Limb (tissue), 2 donors: ENCODE measurements around the gene SCP2D1.
"Not testable (repeated sequence)": the region's sequence is repeated elsewhere in the genome, so short reads cannot be mapped to it uniquely, and the experiment has no call there.

ENCODE experiments used
- DNase-seq, 2 donors: peaks; one replicate each; pipeline ENCODE4 v3.0.0-alpha.2; 2016; ENCODE audit errors: extremely low spot score in 2 of 2

Gene SCP2D1

DNA sequence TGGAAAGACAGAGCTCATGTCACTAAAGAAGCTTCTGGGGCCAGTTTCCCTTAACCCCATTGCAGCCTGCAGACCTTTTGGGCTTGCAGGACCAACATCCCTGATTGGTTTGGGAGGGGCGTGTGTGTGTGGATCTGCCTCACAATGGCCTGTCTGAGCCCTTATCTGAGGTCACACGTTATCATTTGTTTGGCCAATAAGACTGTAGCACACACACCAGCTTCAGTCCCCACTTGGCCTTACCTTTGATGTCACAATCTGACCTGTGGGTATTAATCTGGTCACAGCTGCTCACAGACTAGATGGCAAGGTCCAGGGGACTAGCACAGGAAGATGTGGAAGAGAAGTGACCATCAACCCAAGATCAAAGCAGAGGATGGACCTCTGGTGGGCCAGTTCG, at the start of gene SCP2D1:
SCP2D1 (plus strand) TSS at position 301 of the 400 bp plus-strand sequence; CDS start at position 334, 33 bp downstream.
- no peak for DNase-seq

DNA sequence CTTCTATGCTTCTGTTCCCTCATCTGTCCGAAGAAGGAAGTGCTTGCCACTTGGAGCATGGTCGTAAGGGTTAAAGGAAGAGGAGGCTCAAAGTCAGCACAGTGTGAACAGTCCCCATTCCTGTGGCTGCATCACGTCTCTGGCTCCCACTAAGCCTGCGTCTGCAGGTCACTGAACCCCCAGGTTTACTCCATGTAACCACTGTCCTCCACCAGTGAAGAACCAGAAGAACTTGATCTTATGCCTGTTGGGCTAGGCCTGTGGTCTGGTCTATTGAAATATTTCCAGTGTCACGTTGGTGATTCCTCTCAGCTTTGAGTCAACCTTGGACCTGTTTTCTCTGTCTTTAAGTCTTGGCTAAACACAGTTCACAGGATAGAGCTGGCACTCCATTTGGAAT, 45.9 kb upstream of the SCP2D1 start:
- no peak for DNase-seq

DNA sequence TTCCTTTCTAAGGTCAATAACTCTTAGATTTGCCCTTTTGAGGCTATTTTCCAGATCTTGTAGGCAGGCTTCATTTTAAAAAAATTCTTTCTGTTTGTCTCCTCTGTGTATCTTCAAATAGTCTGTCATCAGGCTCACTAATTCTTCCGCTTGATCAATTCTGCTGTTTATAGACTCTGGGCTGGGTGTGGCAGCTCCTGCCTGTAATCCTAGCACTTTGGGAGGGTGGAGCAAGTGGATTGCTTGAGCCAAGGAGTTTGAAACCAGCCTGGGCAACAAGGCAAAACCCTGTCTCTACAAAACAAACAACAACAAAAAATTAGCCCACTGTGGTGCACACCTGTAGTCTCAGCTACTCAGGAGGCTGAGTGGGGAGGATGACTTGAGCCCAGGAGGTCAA, 40.0 kb upstream of the SCP2D1 start:
- DNase-seq, result no peak

DNA sequence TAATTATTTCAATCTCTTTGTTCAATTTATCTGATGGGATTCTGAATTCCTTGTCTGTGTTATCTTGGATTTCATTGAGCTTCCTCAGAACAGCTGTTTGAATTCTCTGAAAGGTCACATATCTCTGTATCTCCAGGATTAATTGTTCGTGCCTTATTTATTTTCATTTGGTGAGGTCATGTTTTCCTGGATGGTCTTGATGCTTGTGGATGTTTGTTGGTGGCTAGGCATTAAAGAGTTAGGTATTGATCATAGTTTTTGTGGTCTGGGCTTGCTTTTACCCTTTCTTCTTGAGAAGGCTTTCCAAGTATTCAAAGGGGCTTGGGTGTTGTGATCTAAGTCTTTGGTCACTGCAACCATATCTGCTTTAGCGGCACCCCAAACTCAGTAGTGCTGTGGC, 39.4 kb upstream of the SCP2D1 start:
- DNase-seq, result no peak

DNA sequence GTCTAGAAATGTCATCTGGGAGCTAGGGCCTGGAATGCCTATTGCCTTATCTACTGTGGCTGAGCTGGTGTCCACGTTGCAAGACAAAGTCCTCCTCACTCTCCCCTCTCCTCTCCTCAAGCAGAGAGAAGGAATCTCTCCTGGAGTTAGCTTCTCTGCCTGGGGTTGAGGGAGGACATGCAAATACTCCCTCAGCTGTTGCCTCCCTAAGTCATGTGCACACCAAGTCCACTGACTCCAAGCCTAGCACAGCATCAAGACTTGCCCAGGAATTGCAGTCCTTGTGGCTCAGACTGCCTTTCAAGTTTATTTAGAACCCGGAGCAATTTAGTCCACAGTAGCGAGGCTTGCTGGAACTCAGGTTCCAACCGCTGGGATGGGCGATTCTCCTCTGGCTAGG, 38.0 kb upstream of the SCP2D1 start:
- DNase-seq, result no peak

DNA sequence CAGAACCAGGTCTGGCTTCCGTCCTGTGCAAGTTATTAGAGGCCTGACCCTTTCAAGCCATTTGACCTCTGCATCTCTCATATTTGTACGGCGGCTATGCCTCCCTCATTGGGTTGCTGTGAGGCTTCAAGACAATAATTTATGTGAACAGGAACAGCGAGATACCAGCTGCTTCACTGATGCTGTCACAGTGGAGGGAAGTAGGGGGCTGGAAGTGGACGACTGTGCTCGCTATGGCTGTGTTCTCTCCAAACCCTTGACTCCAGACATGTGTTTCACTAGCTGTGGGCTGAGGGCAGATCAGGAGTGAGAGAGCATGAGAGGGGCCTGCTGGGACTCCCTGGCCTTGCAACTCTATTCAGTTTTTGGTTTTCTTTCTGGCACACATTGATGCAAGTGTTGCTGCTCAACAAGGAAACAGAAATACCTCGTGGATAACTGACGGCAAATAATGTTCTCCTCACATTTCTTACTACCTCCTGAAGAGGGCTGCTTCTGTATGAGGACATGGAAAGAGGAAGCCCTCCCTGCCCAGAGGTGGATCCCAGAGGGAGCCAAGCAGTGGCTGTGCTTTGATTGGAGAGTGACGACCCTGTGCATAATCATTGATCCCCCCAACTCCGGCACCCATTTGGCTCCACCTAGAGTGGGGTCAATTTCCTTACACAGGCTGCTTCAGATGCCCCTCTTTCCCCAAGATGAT, 34.7 kb upstream of the SCP2D1 start:
- no peak for DNase-seq

DNA sequence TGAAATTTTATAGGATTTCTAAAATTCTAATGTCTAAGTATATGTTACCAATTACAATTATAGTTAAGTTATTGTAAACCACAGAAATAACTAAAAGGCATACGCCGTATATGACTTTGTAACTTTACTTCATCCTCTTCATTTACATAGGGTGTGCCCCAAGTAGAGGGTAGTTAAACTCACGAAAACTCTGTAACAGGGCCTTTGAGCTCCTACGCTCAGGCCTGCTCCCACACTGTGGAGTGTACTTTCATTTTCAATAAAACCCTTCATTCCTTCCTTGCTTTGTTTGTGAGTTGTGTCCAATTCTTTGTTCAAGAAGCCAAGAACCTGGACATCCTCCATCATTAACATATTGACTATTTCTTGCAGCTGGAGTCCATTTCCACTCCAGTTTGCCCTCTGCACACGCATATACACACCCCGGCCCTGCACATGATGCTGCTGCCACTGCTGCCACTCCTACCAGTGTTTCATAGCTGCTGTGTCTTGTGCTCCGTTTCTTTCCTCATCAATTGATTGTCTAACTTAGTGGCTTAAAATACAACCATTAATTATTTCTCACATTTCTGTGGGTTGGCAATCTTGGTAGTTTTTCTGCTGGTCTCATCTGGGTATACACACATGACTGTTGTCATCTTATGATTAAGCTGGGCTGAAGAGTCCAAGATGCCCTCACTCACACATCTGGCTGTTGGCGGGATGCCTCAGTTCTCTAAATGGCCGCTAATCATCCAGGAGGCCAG, 33.0 kb upstream of the SCP2D1 start:
- DNase-seq, result no peak

DNA sequence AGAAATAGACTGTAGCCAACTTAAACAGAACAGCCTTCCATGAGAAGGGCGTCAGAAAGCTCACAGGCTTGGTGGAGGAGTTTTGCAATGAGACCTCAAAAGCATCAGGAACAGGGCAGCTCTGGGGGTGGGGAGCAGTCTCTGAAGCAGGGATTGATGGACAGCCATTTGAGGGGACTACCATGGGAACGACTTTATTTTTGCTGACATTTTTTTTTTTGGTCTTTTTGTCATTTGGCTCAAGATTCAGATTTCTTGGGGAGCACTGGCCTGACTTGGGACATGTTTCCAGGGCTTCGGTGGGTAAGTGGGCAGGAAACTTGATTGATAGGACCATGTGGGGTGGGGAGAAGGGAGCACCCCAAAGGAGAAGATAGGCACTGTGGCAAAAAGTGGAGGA, 32.1 kb upstream of the SCP2D1 start:
- no peak for DNase-seq

DNA sequence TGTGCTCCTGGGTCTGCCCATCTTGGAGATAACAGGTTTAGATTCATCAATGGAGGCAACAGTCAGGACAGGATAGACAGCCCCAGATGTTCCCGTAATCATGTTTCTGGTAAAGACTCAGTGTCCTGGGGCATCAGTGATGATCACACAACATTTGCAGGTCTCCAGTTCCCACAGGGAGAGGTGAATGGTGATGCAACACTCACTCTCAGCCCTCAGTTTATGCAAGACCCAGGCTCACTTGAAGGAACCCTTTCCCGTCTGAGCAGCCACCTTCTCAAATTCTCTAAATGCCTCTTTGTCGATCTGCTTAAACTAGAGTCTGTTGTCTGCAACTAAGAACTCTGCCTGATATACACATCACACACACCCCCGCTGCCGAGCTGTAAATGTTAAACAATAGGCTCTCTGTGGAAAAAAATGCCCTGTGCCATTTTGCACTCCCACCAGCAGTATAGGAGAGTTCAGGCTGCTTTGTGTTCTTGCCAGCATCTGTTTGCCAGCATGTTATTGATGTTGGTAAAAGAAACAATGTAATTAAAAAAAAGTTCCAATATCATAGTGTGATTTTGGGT, 30.1 kb upstream of the SCP2D1 start:
- DNase-seq, result no peak

DNA sequence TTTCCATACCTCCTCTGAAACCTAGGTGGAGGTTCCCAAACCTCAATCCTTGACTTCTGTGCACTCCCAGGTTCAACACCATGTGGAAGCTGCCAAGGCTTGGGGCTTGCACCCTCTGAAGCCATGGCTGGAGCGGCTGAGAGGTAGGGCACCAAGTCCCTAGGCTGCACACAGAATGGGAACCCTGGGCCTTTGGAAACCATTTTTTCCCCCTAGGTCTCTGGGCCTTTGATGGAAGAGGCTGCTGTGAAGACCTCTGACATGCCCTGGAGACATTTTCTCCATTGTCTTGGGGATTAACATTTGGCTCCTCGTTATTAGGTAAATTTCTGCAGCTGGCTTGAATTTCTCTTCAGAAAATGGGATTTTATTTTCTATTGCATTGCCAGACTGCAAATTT, 26.5 kb upstream of the SCP2D1 start:
- not testable (repeated sequence) for DNase-seq

DNA sequence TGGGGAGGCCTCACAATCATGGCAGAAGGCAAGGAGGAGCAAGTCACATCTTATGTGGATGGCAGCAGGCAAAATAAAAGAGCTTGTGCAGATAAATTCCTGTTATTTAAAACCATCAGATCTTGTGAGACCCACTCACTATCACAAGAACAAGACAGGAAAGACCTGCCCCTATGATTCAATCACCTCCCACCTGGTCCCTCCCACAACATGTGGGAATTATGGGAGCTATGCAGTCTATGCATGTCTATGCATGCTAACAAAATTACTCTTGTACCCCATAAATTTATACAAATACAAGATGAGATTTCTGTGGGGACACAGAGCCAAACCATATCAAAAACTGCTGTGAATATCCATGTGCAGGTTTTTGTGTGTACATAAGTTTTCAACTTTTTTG, 25.6 kb upstream of the SCP2D1 start:
- DNase-seq, result no peak

DNA sequence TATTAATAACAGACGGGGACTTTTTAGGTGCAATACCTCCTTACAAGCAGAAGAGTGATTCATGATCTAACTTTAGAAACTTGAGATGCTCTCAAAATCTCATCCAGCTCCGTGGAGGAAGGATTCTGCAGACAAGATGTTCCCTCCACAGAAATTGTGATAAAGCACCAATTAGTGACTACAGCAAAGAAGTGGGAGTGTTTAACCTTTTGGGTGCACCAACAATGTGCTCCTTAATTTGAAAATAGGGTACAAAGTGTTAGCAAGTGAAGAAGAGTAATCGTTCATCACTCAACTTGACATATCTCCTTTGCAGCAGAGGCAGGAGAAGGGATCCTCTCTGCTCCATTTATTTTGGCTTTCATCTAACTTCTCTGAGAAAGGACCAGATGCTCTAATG, 22.8 kb upstream of the SCP2D1 start:
- DNase-seq, result no peak

DNA sequence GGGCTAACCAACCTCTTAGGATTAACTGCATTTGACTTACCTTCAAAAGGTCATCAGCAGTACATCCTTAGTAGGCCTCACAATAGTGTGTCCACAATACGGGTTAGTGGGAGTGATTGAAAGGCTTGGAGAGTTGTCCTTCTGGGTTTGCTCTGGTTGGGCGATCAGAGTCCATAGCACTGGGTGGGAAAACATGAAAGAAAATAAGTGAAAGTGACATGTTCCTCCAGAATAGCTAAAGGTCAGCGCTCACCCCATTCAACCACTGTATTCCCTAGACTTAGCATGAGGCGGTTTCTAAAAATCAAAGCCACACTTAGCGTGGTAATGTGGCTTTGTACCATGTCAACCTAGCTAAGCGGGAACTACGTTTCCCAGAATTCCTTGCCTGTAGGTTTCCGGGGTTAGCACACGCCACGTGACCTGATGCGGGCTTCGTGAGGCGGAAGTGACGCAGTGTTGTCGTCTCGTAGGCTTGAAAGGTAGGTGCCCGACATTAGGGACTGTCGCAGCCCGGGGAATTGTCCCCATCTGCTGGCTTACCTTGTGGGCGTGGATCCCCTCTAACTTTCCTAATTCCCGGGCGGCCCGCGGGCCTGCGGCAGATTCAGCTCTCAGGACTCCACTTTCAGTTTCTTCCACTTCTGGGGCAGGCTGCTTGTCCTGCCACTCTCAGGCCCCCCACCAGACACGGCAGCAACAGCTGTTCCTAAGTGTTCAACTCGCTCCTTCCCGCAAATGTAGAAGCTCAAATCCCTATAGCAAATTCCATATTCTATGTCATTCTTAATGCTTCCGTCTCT, 19.8 kb upstream of the SCP2D1 start:
- peak; percentile 88 to 95 for DNase-seq

DNA sequence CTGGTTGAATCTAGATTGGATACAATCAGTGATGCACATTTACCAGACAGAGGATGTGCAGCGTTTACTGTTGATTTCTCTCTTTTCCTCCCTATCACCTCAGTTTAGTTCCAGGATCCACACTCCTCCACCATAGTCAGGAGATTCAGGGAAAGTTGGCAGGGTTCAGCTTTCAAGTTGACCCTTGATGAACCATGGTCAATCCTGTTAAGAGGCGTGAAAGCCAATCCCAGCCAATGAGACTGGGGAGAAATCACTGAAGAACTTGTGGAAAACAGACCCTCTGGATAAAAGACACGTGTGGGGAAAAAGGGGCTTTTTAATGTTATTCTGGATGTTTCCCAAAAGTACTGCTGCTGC, 19.2 kb upstream of the SCP2D1 start:
- no peak for DNase-seq

DNA sequence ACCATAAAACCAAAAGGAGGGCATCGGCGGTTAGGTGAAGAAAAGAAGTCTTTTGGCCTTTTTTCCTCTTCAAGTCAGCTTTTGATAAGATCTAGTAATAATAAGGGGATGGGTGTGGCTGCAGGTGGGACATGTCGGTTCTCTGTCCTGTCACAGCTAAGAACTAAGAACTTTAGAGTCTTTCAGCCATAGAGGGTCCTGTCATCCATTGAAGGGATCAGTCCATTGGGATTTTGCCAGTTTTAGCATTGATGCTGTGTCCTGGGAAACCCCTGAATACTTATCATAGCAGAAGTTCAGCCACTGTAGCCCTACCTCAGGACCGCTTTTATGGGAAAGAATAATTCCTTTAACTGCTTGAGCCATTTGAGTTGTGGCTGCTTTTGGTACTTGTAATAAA, 18.2 kb upstream of the SCP2D1 start:
- no peak for DNase-seq

DNA sequence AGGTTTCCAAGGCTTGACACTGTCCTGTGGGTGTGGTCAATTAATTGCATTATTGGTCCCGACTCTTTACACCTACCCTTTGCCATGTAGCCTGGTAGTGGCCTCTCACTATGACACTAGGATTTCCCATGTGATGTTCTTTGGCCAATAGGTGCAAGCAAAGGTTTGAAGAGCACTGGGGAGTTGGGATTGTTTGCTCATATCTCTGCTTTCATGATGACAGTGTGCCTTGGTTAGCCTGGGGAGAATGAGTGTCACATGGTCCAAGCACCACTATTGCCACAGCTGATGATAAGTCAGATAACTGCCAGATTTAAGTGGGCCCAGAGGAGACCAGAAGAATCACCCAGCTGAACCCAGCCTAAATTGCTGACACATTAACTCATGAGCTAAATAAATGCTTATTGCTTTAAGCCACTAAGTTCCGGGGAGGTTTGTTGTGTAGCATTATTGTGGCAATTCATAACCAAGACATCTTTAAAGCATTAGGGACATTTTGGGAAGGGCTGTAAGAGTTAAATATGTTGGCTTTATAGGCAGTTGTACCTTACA, 17.2 kb upstream of the SCP2D1 start:
- no peak for DNase-seq

DNA sequence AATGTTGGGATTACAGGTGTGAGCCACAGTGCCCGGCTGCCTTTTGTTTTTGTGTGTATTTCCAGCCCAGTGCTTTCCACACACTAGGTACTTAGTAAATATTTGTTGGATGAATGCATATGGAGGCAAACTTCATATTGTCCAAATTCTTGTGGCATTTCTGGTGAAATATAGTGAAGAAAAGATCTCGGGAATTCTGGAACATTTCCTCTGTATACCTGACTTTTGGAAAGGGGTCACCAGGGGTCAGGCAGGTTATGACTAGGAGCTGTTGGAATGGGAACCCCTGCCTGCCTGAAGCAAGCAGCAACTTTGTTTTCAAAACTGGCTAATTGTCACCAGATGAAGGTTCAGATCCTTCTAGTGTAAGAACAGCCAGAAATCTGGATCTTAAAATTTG, 12.1 kb upstream of the SCP2D1 start:
- no peak for DNase-seq

DNA sequence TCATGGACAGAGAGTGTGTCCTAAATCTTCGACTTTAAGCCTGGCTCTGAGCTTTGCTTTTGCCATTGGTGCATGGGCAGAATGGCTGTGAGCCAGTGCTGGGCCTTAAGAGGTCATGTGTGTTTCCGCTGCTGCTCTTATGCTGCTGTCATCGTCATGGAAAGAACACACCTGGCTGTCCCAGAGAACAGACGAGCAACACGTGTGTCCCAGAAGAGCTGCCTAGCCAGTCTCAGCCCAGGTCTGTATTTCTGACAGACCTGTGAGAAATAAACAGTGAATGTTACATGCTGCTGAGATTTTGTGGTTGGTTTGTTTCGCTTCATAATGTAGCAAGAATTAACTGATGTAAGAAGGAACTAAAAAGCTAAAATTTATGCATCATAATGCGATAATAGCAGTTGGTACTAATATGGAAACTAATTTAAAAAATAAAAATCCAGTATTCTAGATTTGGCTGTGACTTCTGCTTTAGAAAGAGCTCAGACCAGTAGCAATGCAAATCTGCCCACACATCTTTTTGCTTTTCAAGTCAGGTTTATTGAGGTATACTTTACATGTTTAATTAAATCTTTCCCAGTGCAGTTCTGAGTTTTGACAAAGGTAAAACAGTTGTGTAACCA, 11.5 kb upstream of the SCP2D1 start:
- DNase-seq, result no peak

DNA sequence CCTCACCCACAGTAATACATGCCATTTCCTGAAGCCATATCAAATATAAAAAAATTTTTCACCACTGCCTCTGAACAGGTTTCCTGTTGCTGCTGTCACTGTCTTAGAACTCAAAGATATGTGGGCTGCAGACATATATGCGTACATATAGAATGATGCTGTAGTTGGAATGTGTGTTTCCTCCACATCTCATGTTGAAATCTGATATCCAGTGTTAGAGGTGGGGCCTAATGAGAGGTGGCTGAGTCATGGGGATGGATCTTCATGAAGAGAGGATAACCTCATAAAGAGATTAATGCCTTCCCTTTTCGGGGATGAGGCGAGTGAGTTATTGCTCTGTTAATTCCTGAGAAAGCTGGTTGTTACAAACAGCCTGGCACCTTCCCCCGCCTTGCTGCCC, 7.7 kb upstream of the SCP2D1 start:
- DNase-seq, result no peak

DNA sequence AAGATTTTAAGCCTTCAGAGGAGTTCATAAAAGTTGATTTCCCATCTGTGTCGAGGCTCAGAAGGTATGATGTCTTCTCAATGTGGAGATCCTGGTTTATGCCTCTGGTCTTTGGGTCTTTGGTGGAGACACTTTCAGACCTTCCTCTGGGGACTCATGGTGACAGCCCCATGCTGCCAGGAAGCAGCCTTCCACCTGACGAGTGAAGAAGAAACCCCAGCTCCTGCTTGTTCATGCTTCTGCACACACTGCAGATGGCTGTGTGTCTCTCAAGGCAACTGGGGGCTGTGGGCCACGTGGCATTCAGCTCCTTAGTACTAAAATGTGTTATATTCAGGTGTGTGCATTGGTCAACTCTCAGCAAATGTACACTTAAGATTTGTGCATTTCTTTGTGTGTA, 4.9 kb upstream of the SCP2D1 start:
- no peak for DNase-seq

DNA sequence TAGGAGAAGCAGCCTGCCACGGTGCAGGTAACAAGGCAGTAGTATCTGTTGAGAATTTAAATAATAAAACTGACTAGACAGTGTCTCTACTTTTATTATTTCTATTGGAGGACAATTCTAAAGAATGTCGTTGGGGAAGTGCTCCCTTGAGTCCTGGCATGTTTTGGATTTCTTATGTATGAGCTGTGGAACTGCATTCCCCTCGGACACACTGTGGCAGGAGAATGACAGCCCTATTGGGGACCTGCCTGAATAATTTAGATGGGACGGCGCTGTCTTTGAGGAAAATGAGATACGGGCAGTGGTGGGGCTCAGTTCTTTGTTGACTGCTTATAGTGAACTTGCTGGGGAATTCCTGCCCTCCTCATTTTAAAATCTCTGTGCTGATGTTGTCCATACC, 2.4 kb upstream of the SCP2D1 start:
- no peak for DNase-seq
